Raji (cell line): ENCODE results near the gene TBC1D22A.

ENCODE experiments used
- POLR2A ChIP-seq: IDR thresholded peaks from 2 replicates; pipeline ENCODE4 v1.6.1; 2011; ENCODE audit warnings: low read depth, low read length, control low read depth; ENCODE audit not compliant: insufficient read depth

TBC1D22A gene

DNA sequence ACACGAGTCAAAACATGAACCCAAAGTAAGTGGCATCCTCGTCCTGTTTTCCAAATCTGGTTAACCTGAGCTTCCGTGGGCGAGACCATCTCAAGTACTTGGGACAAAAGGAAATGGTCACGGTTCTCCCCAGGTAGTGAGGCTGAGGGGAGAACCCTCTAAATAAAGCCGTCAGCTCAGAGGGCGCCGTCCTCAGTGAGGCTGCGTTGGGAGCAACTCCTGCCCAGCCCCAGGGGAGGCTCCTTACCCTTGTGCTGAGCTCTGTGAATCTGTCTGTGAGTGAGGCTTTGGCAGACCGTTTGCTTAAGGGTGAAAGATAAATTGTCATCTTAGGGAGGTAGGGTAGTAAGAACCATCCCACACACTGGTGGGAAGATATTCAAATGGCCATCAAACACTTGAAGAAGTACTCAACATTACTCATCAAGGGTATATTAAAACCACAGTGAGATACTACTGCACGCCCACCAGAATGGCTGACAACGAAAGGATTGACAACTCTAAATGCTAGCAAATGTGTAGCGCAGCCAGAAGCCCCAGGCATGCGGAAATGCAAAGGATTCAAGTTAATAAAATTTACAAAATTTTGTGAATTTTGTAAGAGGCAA, 321.0 kb downstream of the TBC1D22A start:
- no peak for TF ChIP-seq POLR2A

DNA sequence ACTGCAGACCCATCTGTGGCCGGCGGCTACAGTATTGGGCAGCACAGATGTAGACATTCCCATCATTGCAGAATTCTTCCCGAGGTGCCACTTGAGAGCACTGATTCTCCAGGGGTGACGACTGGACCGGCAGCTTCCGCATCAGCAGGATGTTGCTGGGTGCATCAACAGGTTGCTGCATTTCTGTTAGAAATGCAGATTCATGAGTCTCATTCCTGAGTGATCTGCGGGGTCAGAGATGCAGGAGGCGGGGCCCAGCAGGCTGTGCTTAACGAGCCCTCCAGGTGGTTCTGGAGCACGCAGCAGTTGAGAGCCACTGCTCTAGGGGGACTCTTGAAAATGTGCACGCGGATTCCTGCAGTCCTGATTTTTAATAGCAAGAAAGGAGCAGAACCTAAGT, 321.8 kb downstream of the TBC1D22A start:
- TF ChIP-seq POLR2A: no peak

DNA sequence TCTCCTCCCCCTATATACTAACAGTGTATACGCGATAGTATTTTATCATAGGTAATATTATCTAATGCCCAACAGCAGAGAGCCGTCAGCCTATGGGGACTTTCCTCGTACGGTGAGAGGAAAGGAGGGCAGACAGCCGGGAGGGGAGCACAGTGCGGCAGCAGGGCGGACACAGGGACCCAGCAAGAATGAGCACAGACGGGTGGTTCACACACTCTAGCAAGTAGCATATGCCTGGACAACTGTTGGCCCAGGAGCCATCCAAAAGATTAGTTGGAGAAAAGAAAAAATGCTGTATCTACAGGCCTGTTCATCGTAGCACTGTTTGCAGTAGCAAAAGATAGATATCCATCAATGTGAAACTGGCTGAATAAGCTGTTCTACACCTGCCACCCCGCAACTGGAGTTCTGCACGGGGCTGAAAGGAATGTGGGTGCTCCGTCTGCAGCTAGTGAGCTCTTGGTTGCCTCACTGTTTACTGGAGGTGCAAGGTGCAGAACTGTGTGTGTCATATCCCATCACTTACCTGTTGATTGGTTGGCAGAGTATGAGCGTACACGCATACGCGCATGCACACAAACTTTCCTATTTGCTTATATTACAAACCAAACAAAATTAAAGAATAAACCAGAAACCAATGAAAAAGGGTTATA, 324.3 kb downstream of the TBC1D22A start:
- TF ChIP-seq POLR2A: no peak

DNA sequence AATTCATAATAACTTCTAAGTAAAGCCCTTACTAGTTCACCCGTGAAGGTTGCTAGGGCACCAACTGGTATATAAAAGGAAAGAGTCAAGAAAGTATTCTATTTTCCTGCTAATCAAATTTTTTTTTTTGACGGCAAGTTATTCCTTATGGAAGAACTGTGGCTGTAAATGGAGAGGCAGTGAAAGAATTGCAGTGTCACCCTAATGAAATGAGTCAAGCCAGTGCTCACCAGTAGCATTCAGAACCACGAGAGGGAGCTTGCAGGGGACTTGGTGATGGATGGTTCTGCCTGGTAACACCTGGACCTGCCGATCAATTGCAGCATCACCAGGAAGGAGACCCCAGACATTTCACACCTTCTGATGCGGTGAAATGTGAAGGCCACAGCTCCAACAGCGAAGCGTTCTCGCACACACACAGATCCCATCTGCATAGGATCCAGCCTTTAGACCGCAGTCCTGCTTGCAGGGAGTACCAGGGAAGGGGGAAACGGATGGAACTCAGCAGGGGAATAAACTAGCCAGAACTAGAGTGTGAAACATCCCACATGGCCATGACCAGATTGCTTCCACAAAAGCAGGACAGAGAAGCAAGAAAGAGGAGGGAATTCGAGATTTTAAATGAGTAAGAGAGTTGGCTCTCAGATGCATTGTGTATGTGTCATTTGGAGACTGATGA, 326.2 kb downstream of the TBC1D22A start:
- TF ChIP-seq POLR2A: no peak

DNA sequence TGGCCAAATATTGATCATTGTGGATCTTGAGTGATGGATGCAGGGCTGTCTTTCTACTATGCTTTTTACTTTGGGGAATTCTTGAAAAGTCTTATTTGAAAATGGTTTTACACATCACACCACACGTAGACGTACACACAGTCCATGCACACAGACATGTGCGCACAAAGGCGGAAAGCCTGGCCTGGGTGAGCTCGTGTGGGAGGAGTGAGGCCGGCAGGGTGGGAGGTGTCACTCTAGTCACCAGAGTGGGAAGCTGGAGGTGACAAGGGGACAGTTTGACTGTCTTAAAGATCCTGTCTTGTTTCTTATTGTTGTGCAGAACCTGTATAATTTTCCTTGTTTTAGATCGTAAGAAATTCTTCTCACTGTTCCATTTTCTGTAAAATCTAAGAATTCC, 326.9 kb downstream of the TBC1D22A start:
- no peak for TF ChIP-seq POLR2A

DNA sequence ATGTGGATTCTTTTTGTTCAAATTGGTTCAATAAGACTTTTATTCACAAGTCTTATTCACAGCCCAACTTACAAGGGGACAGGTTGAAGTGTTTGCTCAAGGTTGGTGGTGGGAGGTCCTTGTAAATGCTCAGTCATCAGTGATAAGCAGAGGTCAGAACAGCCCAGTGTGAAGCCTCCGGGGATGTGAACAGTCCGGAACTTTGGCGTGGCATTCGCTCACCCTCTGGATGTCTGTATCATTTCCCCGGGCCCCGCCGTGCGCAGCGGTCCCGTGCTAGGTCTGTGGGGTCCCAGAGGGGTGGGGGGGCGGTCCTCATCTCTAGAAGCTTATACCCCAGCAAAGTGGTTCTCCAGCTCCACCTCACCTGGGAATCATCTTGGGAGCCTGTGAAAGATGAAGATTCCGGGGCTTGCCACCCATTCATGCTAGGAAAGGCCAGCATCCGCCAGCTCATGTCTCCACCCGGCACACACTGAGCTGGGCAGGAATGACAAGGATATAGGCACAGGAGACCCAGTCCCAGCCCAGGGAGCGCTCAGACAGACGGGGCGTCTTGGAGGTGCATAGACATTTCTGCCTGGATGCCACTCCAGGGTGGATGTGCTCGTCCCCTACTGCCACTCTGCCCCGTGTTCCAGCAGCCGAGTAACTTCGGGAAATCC, 327.5 kb downstream of the TBC1D22A start:
- no peak for TF ChIP-seq POLR2A

DNA sequence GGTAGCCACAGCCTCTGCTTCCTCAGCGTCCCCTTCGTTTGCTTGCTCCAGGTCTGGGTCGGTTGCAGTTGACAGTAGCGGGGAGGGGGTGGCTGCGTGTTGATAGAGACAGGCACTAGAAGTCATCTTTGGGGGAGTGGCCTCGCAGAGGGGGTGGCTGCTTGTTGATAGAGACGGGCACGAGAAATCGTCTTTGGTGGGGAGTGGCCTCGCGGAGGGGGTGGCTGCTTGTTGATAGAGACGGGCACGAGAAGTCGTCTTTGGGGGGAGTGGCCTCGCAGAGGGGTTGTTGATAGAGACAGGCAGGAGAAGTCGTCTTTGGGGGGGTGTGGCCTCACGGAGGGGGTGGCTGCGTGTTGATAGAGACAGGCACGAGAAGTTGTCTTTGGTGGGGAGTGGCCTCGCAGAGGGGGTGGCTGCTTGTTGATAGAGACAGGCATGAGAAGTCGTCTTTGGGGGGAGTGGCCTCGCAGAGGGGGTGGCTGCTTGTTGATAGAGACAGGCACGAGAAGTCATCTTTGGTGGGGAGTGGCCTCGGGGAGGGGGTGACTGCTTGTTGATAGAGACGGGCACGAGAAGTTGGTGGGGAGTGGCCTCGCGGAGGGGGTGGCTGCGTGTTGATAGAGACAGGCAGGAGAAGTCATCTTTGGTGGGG, 328.3 kb downstream of the TBC1D22A start:
- no peak for TF ChIP-seq POLR2A

DNA sequence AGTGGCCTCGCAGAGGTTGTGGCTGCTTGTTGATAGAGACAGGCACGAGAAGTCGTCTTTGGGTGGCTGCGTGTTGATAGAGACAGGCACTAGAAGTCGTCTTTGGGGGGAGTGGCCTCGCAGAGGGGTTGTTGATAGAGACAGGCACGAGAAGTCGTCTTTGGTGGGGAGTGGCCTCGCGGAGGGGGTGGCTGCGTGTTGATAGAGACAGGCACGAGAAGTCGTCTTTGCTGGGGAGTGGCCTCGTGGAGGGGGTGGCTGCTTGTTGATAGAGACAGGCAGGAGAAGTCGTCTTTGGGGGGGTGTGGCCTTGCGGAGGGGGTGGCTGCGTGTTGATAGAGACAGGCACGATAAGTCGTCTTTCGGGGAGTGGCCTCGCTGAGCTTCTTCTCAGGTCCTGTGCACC, 328.8 kb downstream of the TBC1D22A start:
- no peak for TF ChIP-seq POLR2A

DNA sequence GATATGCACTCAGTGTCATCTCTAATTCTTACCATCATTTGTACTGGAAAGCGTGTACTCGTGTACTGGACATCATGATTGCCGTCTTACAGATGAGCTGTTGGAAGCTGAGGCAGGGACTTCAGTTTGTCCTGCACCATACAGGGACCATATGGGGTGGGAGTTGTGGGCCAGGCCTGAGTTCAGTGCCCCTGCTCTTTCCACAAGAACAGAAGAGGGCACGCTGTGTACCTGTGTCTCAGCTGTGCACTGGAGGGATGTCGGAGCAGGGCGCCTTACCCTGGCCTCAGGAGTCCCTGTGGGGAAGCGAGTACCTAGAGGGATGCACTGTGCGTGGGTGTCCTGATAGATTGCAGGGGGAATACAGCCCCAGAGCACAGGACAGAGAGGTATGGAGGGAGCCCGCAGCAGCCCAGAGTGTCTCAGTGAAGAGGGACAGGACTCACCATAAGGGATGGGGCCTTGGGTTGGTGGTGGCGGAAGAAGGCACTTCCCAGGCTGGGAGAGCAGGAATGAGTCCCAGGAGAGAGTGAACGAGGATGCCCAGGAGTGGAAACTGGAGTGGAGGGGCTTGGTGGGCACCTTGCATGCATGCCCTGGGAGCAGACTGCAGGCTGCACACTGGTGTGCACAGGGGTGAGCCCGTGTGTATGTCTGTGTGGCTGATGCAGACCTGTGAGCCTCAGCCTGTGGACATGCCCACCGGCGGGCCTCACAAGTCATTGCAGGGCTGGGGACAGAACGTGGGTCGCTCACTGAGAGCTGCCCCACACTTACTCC, 329.7 kb downstream of the TBC1D22A start:
- no peak for TF ChIP-seq POLR2A

DNA sequence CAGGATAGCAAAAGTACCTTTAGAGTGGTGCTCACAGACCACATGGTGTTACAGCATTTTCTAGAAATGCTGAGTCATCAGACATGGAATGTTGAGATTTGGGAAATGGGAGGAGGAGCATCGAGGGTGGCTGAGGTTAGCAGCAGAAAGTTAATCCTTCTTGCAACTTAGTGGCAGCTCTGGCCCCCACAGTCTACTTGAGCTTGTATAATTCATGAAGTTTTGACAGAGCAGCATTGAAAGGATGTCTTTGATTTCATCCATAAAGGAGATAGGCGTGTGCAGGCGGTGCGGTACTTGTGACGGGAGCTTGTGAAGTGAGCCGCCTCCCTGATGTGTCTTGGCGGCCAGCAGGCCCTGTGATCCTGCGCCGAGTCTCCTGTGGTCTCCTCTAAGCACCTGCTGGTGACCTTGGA, 330.5 kb downstream of the TBC1D22A start:
- no peak for TF ChIP-seq POLR2A

DNA sequence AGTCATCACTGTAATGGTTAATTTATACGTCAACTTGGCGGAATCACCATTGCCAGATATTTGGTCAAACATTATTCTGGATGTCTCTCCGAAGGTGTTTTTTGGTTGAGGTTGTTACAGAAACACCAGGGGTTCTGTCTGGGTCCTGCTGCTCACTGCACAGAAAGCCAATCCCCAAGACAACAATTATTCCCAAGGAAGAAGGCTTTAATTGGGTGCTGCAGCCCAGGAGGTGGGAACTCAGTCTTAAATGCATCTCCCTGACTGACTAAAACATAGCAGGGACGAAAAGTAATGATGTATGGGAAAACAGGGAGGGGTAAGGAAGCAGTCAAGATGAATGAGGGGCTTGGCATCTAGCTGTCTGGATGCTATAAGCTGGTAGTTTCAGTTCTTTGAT, 331.3 kb downstream of the TBC1D22A start:
- TF ChIP-seq POLR2A: no peak

DNA sequence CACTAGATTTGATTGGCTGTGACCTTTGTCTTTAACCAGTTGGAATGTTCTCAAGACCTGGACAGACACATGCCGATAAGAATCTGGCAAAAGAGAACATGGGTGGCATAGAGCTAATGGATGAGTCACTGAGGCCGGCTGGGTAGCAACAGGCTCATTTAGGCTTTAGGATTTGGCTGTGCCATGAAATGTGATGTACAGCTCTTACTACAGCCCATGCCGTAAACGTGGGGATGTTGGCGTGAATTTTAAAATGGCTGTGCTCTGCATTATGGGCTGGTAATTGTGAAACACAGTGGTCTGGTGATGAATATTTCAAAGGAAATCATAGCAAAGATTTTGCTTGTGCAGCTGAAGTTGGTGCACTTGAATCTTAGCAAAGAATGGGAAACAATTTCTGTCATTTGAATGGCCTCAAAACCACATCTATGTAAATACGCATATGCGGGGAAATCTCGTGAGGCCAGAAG, 332.4 kb downstream of the TBC1D22A start:
- no peak for TF ChIP-seq POLR2A

DNA sequence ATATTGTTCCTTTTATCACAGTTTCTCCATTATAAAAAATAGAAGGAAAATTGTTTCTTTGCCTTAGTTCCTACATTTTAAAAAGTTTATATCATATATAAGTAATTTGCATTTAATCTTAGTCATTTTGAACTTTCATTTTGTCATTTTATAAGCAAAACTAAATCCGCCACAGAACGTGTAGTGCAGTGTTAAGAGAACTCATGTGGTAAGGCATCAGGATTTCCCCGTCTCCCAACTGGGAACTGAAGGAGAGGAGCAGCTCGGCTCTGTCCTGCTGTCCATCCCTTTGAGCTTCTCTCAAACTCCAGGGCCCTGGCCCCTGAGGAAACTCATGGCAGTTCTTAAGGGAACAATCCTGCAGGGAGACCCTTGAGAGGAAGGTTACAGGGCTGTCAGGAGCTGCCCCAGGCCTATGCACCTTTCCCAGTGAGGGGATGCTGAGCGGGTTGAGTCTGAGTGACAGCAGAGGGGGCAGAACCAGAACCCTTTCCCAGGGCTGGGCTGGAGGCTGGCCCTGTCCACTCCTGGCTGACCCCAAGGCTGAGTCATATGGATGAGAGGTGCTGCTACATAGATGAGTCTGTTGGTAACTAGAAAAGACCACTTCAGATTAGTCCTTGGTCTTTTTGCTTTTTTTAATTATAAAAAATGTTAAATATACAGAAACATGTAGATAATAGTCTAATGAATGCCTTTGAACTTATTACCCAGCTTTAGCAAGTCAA, 333.1 kb downstream of the TBC1D22A start:
- no peak for TF ChIP-seq POLR2A

DNA sequence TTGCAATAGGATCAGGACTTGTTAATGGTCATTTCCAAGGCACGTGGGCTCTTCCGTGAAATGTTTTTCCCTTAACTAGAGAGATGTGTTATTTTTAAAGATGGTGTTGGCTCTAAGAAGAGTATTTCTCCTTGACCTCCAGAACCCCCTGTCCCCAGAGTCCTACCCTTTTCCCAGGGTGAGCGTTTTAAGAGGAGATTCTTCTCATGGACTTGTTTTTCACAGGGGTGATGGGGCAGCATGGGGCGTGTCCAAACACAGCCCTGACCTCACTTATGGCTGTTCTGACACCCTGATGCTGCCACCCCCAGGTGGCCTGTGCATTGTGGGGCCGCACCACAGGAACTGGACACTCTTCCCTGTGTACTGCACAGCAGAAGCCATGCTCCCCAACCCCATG, 335.7 kb downstream of the TBC1D22A start:
- TF ChIP-seq POLR2A: no peak
